Gastrocnemius medialis (tissue), 4 donors: ENCODE measurements around the gene DEPDC1B. TPM values are rescaled to one million over a fixed set of nuclear protein-coding genes. Genes with fewer than 3 reads are reported as not detected.
"Not testable (repeated sequence)": the region's sequence is repeated elsewhere in the genome, so short reads cannot be mapped to it uniquely, and the experiment has no call there.

ENCODE experiments used
- ATAC-seq, 2 donors: fragments of 150-250 bp; one replicate each; pipeline ENCODE4 v1.9.1; 2016
- DNase-seq, 2 donors: peaks; one replicate each; pipeline ENCODE4 v3.0.0-alpha.2; 2019
- H3K27ac ChIP-seq, 4 donors: fragments of 200-600 bp; sonication (generic); 1 replicate in 1 of 4; 2 replicates in 3 of 4; pipeline ENCODE4 v1.5.1; 2016 to 2018; ENCODE audit warnings: mild to moderate bottlenecking in 2 of 4, moderate library complexity in 1 of 4
- H3K27me3 ChIP-seq, 3 donors: fragments of 200-600 bp; sonication (generic) in 2 of 3; 1 replicate in 1 of 3; 2 replicates in 2 of 3; pipeline versions ENCODE4 v1.5.1 to v1.6.0; 2016 to 2019; ENCODE audit warnings: mild to moderate bottlenecking in 1 of 3, moderate library complexity in 1 of 3
- H3K36me3 ChIP-seq, 2 donors: fragments of 200-600 bp; sonication (generic) in 1 of 2; one replicate each; pipeline ENCODE4 v1.5.1; 2017 to 2018
- H3K4me1 ChIP-seq, 2 donors: fragments of 200-600 bp; sonication (generic) in 1 of 2; one replicate each; pipeline ENCODE4 v1.5.1; 2016 to 2017; ENCODE audit warnings: mild to moderate bottlenecking in 2 of 2
- H3K4me3 ChIP-seq, 4 donors: fragments of 200-600 bp; sonication (generic) in 3 of 4; 1 replicate in 1 of 4; 2 replicates in 3 of 4; pipeline ENCODE4 v1.5.1; 2016 to 2019; ENCODE audit warnings: mild to moderate bottlenecking in 2 of 4
- H3K9me3 ChIP-seq, 3 donors: fragments of 200-600 bp; sonication (generic) in 2 of 3; 1 replicate in 1 of 3; 2 replicates in 2 of 3; pipeline ENCODE4 v1.5.1; 2016 to 2019
- POLR2A ChIP-seq, 2 donors: fragments of 450-650 bp; IDR thresholded peaks; one replicate each; pipeline ENCODE4 v1.6.1; 2017; ENCODE audit warnings: antibody characterized with exemption in 2 of 2, mild to moderate bottlenecking in 2 of 2, moderate library complexity in 2 of 2
- in situ Hi-C, 4 donors: fragments of 200-750 bp; cut with MboI; loops; one replicate each; pipeline versions ENCODE4 v1.15.0 to v1.8.0; 2017; ENCODE audit warnings: low sequenced_read_pairs in 4 of 4
- intact Hi-C: fragments of 100-400 bp; cut with DNase I; formaldehyde crosslinking; loops from one replicate; pipeline ENCODE4 v1.15.1; 2023; ENCODE audit warnings: low total_unique reads
- total RNA-seq, 4 donors: library from RNA; depleted of rRNA; stranded (reverse); fragments of >200 nt; gene quantifications; one replicate each; pipeline versions ENCODE4 v1.1.0 to v1.2.3, GENCODE V29; 2016
- TF ChIP-seq, protein P1 (sequence below), 5 experiments: fragments of 450-650 bp in 3 of 5; fragments of 200-600 bp in 2 of 5; sonication (generic) in 2 of 5; IDR thresholded peaks in 4 of 5; conservative IDR thresholded peaks in 1 of 5; 1 replicate in 4 of 5; 2 replicates in 1 of 5; pipeline ENCODE4 v1.5.1; 2016 to 2019; ENCODE audit warnings: antibody characterized with exemption in 5 of 5, mild to moderate bottlenecking in 3 of 5, moderate library complexity in 3 of 5

DEPDC1B gene
- total RNA-seq, 4 donors from 2014 or later: 0.42 TPM; not detected in 3

DNA sequence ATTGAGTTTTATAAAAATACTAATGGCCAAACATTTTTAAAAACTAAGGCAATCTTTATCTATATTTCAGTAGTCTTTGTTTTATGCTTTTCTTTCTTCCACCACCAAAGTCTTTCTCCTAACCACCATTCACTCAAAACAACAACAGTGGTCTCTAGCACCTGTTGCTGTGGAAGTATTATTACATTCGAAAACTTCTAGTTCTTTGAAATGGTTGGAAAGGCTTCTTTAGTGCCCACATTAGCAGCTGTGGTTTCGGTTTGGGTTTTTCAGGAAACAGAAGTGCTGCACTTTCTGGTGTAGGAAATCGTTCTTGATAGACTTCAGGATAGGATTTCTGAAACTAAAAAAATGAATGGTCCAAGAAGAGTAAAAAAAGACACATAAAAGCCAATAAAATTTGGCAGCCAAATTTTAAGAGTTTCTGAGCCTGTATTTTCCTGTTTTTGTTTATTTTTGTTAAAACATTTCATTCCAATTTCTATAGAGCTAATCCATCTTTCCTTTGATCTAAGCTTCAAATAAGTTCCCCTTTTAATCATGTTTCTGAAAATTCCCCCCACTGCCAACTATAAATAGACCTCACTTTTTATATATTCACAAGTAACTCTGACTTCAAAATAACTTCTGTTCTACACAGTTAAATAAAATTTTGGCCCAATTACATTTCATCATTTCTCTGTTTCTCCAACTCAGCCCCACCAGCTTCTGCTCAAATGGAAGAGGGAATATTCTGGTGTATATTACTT is 102.2 kb downstream of the DEPDC1B start:
- H3K4me1 ChIP-seq: no peaks in the 10 kb centered on the region
- DNase-seq: no peak
- no peaks in the 10 kb centered on the region for H3K36me3 ChIP-seq
- peak overlapping the region in 1 of 4 donors; percentile 14 for H3K4me3 ChIP-seq
- no peak overlapping the region for H3K27ac ChIP-seq
- no peak for ATAC-seq
- H3K9me3 ChIP-seq: no peaks in the 10 kb centered on the region
- in situ Hi-C loops: no loop called here
- TF ChIP-seq, protein P1, sequence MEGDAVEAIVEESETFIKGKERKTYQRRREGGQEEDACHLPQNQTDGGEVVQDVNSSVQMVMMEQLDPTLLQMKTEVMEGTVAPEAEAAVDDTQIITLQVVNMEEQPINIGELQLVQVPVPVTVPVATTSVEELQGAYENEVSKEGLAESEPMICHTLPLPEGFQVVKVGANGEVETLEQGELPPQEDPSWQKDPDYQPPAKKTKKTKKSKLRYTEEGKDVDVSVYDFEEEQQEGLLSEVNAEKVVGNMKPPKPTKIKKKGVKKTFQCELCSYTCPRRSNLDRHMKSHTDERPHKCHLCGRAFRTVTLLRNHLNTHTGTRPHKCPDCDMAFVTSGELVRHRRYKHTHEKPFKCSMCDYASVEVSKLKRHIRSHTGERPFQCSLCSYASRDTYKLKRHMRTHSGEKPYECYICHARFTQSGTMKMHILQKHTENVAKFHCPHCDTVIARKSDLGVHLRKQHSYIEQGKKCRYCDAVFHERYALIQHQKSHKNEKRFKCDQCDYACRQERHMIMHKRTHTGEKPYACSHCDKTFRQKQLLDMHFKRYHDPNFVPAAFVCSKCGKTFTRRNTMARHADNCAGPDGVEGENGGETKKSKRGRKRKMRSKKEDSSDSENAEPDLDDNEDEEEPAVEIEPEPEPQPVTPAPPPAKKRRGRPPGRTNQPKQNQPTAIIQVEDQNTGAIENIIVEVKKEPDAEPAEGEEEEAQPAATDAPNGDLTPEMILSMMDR (IDR thresholded peaks at IDR 0.05 in 4 of 5, conservative IDR thresholded peaks at IDR 0.05 in 1 of 5): no peak
- TF ChIP-seq POLR2A (IDR thresholded peaks at IDR 0.05): no peak
- intact Hi-C loops: no loop called here
- H3K27me3 ChIP-seq: no peaks in the 10 kb centered on the region

DNA sequence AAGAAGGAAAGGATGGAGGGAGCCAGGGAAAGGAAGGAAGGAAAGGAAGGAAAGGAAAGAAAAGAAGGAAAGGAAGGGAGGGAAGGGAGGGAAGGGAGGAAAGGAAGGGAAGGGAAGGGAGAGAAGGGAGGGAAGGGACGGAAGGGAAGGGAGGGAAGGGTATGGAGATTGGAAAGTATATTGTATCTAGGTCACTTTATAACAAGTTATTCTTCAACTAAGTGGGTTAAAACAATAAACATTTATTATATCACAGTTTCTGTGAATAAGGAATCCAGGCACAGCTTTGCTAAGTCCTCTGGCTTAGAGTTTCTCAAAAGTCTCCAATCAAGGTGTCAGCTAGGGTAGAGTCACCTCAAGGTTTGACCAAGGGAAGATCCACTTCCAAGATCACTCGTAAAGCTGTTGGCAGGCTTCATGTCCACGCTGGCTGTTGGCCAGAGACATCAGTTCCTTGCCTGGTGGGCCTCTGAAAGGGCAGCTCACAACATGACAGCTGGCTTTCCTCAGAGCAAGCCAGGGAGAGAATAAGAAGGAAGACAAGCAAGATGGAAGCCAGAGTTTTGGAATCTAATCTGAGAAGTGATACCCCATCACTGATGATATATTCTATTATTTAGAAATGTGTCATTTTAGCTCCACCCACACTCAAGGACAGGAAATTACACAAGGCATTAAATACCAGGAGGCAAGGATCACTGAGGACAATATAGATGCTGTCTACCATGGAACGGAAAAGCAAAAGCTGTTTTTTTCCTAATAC is 105.1 kb downstream of the DEPDC1B start:
- Histone ChIP-seq H3K9me3 (no peaks in the 10 kb centered on the region), H3K4me3 (no peak overlapping the region), H3K36me3 (no peaks in the 10 kb centered on the region), H3K4me1 (no peaks in the 10 kb centered on the region), H3K27me3 (no peaks in the 10 kb centered on the region), H3K27ac (no peak overlapping the region)
- in situ Hi-C loops: no loop called here
- DNase-seq (no peak), ATAC-seq (no peak)
- no peak for TF ChIP-seq POLR2A (IDR thresholded peaks at IDR 0.05)
- TF ChIP-seq, protein P1 (IDR thresholded peaks at IDR 0.05 in 4 of 5, conservative IDR thresholded peaks at IDR 0.05 in 1 of 5): no peak
- intact Hi-C loops: no loop called here

DNA sequence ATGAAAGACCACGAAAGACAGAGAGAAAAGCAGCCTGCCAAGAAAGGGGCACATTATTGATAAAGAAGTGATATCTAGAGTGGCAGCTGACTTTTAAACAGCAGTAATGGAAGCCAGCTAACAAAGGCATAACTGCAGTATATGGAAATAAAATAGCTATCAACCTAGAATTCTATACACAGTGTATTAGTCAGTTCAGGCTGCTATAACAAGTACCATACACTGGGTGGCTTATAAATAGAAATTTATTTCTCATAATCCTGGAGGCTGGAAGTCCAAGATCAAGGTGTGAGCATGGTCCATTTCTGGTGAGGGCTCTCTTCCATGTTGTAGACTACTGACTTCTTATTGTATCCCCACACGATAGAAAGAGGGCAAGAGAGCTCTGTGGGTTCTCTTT is 109.8 kb downstream of the DEPDC1B start:
- Histone ChIP-seq H3K4me3 (no peak overlapping the region), H3K36me3 (no peaks in the 10 kb centered on the region), H3K27ac (no peak overlapping the region), H3K27me3 (no peaks in the 10 kb centered on the region), H3K4me1 (no peaks in the 10 kb centered on the region), H3K9me3 (no peaks in the 10 kb centered on the region)
- DNase-seq: no peak
- ATAC-seq: no peak
- in situ Hi-C loops (no loop called here), intact Hi-C loops (no loop called here)
- TF ChIP-seq POLR2A (IDR thresholded peaks at IDR 0.05): no peak
- TF ChIP-seq, protein P1 (IDR thresholded peaks at IDR 0.05 in 4 of 5, conservative IDR thresholded peaks at IDR 0.05 in 1 of 5): no peak

DNA sequence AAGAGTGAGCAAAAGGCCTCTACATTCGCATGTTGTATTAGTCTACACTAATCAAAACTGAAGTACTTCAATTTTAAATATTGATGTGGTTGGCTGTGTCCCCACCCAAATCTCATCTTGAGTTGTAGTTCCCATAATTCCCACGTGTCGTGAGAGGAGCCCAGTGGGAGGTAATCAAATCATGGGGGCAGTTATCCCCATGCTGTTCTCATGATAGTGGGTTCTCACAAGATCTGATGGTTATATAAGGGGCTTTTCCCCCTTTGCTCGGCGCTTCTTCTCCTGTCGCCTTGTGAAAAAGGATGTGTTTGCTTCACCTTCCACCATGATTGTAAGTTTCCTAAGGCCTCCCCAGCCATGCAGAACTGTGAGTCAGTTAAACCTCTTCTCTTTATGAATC is 112.7 kb downstream of the DEPDC1B start:
- H3K4me1 ChIP-seq, H3K27ac ChIP-seq, H3K9me3 ChIP-seq, DNase-seq, H3K27me3 ChIP-seq, ATAC-seq, in situ Hi-C loops, H3K36me3 ChIP-seq, intact Hi-C loops, H3K4me3 ChIP-seq: not testable (repeated sequence)

DNA sequence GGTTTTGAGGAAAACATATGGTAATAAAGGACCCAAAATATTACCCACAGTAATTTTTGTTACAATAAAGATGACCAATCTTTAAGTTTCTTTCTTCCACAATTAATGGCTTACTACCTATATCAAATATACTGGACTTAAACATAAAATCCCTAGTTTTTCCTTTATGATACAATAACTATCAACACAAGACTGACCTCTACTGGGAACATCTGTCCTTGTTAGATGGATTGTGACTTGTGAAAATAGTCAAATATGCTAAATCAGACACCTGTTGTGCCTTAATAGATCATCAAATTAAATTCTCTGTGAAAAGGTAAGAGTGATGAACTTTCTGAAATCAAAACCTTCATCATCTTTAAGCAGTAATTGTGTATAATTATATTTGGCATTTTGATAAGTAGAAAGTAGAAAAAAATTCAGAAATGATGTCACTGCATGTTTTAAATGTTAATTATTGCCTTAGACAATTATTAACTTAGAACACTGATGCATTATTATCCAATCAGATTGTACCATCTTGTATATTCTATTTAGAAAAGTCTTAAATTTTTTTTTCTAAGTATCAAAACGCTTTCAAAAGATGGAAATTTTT is 113.6 kb downstream of the DEPDC1B start:
- no peak for DNase-seq
- intact Hi-C loops (no loop called here), in situ Hi-C loops (no loop called here)
- Histone ChIP-seq H3K27ac (no peak overlapping the region), H3K9me3 (no peaks in the 10 kb centered on the region), H3K36me3 (no peaks in the 10 kb centered on the region), H3K4me1 (no peaks in the 10 kb centered on the region), H3K4me3 (no peak overlapping the region), H3K27me3 (no peaks in the 10 kb centered on the region)
- no peak for TF ChIP-seq POLR2A (IDR thresholded peaks at IDR 0.05)
- TF ChIP-seq, protein P1 (IDR thresholded peaks at IDR 0.05 in 4 of 5, conservative IDR thresholded peaks at IDR 0.05 in 1 of 5): no peak
- no peak for ATAC-seq
